SK-N-SH treated with all-trans-retinoic acid at 6 μM for 48 hours (cell line): Measurements from ENCODE around the gene DNMT3A.

Source experiments
- ATAC-seq: fragments of 200-7000 bp; cut with Tn5 transposase; 3 replicates; pipeline ENCODE4 v1.9.1; 2020; ENCODE audit warnings: mild to moderate bottlenecking, moderate library complexity
- CREB5 ChIP-seq: fragments of 250-450 bp; sonication (Bioruptor Pico); IDR thresholded peaks from 2 replicates; pipeline ENCODE4 v1.5.1; 2020; ENCODE audit warnings: low read depth, mild to moderate bottlenecking, moderate library complexity
- CSDC2 ChIP-seq: fragments of 250-450 bp; sonication (Bioruptor Pico); IDR thresholded peaks from 2 replicates; pipeline ENCODE4 v1.5.0; 2020; ENCODE audit warnings: mild to moderate bottlenecking, moderate library complexity
- CSRNP3 ChIP-seq: fragments of 250-450 bp; sonication (Bioruptor Pico); IDR thresholded peaks from 2 replicates; pipeline ENCODE4 v1.5.1; 2021; ENCODE audit warnings: mild to moderate bottlenecking, moderate library complexity
- ESRRG ChIP-seq: fragments of 250-450 bp; sonication (Bioruptor Pico); IDR thresholded peaks from 2 replicates; pipeline ENCODE4 v1.6.1; 2021; ENCODE audit warnings: mild to moderate bottlenecking
- GLIS3 ChIP-seq: fragments of 250-450 bp; sonication (Bioruptor Pico); IDR thresholded peaks from 2 replicates; pipeline ENCODE4 v1.5.0; 2020; ENCODE audit warnings: mild to moderate bottlenecking, moderate library complexity
- ISL1 ChIP-seq: fragments of 250-450 bp; sonication (Bioruptor Pico); IDR thresholded peaks from 2 replicates; pipeline ENCODE4 v2.1.2; 2022; ENCODE audit warnings: mild to moderate bottlenecking, moderate library complexity
- OSR1 ChIP-seq: fragments of 250-450 bp; sonication (Bioruptor Pico); IDR thresholded peaks from 2 replicates; pipeline ENCODE4 v1.8.0; 2022; ENCODE audit warnings: moderate library complexity, mild to moderate bottlenecking, inconsistent platforms
- POU6F1 ChIP-seq: fragments of 250-450 bp; sonication (Bioruptor Pico); IDR thresholded peaks from 2 replicates; pipeline ENCODE4 v1.8.0; 2021; ENCODE audit warnings: low read depth, mild to moderate bottlenecking, moderate library complexity, borderline replicate concordance
- PPARA ChIP-seq: fragments of 250-450 bp; sonication (Bioruptor Pico); IDR thresholded peaks from 2 replicates; pipeline ENCODE4 v1.5.0; 2020; ENCODE audit warnings: mild to moderate bottlenecking, borderline replicate concordance
- RARB ChIP-seq: fragments of 250-450 bp; sonication (Bioruptor Pico); IDR thresholded peaks from 2 replicates; pipeline ENCODE4 v1.8.0; 2021; ENCODE audit warnings: mild to moderate bottlenecking, moderate library complexity
- SNAI2 ChIP-seq: fragments of 250-450 bp; sonication (Bioruptor Pico); IDR thresholded peaks from 2 replicates; pipeline ENCODE4 v1.5.0; 2020; ENCODE audit warnings: mild to moderate bottlenecking, moderate library complexity
- TCF4 ChIP-seq: fragments of 250-450 bp; sonication (Bioruptor Pico); IDR thresholded peaks from 2 replicates; pipeline ENCODE4 v1.8.0; 2021; ENCODE audit warnings: mild to moderate bottlenecking, moderate library complexity, borderline replicate concordance
- TOX ChIP-seq: fragments of 250-450 bp; sonication (Bioruptor Pico); IDR thresholded peaks from 2 replicates; pipeline ENCODE4 v1.8.0; 2021; ENCODE audit warnings: mild to moderate bottlenecking, moderate library complexity, borderline replicate concordance
- ZC3H10 ChIP-seq: fragments of 250-450 bp; sonication (Bioruptor Pico); IDR thresholded peaks from 2 replicates; pipeline ENCODE4 v1.5.1; 2021; ENCODE audit warnings: mild to moderate bottlenecking, moderate library complexity
- ZFP3 ChIP-seq: fragments of 250-450 bp; sonication (Bioruptor Pico); IDR thresholded peaks from 2 replicates; pipeline ENCODE4 v1.5.0; 2020; ENCODE audit warnings: mild to moderate bottlenecking, moderate library complexity
- ZFP30 ChIP-seq: fragments of 450-650 bp; formaldehyde crosslinking; IDR thresholded peaks from 2 replicates; pipeline ENCODE4 v1.5.0; 2022; ENCODE audit warnings: mild to moderate bottlenecking, moderate library complexity
- ZNF565 ChIP-seq: fragments of 450-650 bp; formaldehyde crosslinking; conservative IDR thresholded peaks from 2 replicates; pipeline ENCODE4 v1.5.0; 2020; ENCODE audit warnings: low read depth, mild to moderate bottlenecking, moderate library complexity
- ZNF8 ChIP-seq: fragments of 450-650 bp; formaldehyde crosslinking; IDR thresholded peaks from 2 replicates; pipeline ENCODE4 v1.5.0; 2020; ENCODE audit warnings: mild to moderate bottlenecking, moderate library complexity

Gene DNMT3A

GRCh38 chr2:25276569-25277465 lies 64.9 kb downstream of the DNMT3A start:
- TF ChIP-seq TCF4: no peak
- TF ChIP-seq POU6F1 (CRISPR knock-in tag): no peak
- TF ChIP-seq PPARA: no peak
- TF ChIP-seq ISL1 (CRISPR knock-in tag): no peak
- TF ChIP-seq CSDC2: no peak
- TF ChIP-seq ZNF565 (CRISPR knock-in tag): no peak
- TF ChIP-seq CREB5 (CRISPR knock-in tag): no peak
- no peak for TF ChIP-seq TOX (CRISPR knock-in tag)
- no peak for TF ChIP-seq GLIS3
- TF ChIP-seq CSRNP3 (CRISPR knock-in tag): no peak
- TF ChIP-seq ESRRG (CRISPR knock-in tag): no peak
- TF ChIP-seq, all 23 proteins: peak for 0
- no peak for ATAC-seq

- ATAC-seq: no peak
- TF ChIP-seq CSRNP3 (CRISPR knock-in tag): no peak
- no peak for TF ChIP-seq TCF4
- TF ChIP-seq ZFP30 (CRISPR knock-in tag): no peak
- TF ChIP-seq OSR1 (CRISPR knock-in tag): no peak
- no peak for TF ChIP-seq SNAI2 (CRISPR knock-in tag)
- no peak for TF ChIP-seq ZFP3 (CRISPR knock-in tag)
- no peak for TF ChIP-seq RARB (CRISPR knock-in tag)
- TF ChIP-seq ZNF8: no peak
- no peak for TF ChIP-seq CREB5 (CRISPR knock-in tag)
- TF ChIP-seq ZNF565 (CRISPR knock-in tag): no peak
- TF ChIP-seq POU6F1 (CRISPR knock-in tag): no peak
- no peak for TF ChIP-seq ISL1 (CRISPR knock-in tag)
Measured at GRCh38 chr2:25275575-25275965, 66.2 kb downstream of the DNMT3A start.

GRCh38 chr2:25274868-25275574 lies 66.7 kb downstream of the DNMT3A start:
- TF ChIP-seq ZNF8: no peak
- no peak for TF ChIP-seq CSDC2
- TF ChIP-seq ISL1 (CRISPR knock-in tag): no peak
- TF ChIP-seq PPARA: no peak
- TF ChIP-seq ZFP3 (CRISPR knock-in tag): no peak
- no peak for TF ChIP-seq TOX (CRISPR knock-in tag)
- TF ChIP-seq POU6F1 (CRISPR knock-in tag): no peak
- no peak for TF ChIP-seq OSR1 (CRISPR knock-in tag)
- TF ChIP-seq ZC3H10 (CRISPR knock-in tag): no peak
- ATAC-seq: no peak
